ENCODE measurements around the gene CABYR. TPM values are rescaled to one million over a fixed set of nuclear protein-coding genes. Genes with fewer than 3 reads are reported as not detected.
A peak's percentile ranks its signal among the peaks of the same experiment; 100 is the strongest.

The CABYR gene
- total RNA-seq, 2 experiments from 2014 or later: 0.76 to 1.2 TPM

DNA sequence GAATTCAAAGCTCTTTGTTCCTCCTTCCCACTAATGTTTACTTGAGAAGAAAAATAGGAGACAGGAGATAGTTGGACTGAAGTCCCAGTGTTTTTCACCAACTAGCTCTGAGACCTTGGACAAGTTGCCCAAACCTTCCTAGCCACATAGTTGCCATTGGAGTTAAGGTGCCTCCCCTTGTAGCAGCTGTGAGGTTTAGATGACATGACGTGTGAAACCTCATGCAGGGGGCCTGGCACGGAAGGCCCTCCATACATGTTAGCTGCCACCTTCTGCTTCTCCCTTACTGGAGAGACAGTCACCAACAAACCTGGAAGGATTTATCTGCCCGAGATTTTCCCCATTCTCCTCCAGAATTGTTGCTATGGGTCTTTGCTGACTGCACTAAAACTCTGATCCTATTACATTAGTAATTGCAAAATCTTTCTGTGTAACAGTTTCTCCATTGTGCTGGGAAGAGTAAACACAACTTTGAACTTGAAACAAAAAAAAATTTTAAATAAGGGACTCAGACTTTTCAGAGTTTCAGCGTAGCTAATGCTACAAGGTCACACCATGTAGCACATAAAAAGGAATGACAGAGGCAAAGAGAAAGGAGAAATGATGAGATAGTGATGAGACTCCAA lies 23.8 kb upstream of the CABYR start:
- no peak overlapping the region for H3K4me3 Mint-ChIP-seq
- H3K4me1 Mint-ChIP-seq: peaks cover 36% of the 10 kb centered on the region

GRCh38 chr18:24115628-24116027 lies 23.2 kb upstream of the CABYR start:
- Mint-ChIP-seq H3K36me3 (peaks cover 27% of the 10 kb centered on the region), H3K4me1 (peaks cover 36% of the 10 kb centered on the region), H3K4me3 (no peak overlapping the region), H3K27me3 (no peaks in the 10 kb centered on the region), H3K9me3 (ENCODE audit: low read depth) (no peaks in the 10 kb centered on the region), H3K27ac (peak overlapping the region; percentile 64)
- CTCF ChIA-PET: interaction anchor here (1.1 to 1.7 kb wide), 7 partner anchors 19 to 291 kb away, joined by 3 to 7 read pairs (median 4); no protein-coding TSS in a partner anchor
- DNase-seq (no peak), ATAC-seq (no peak)

More for the DNA sequence above, 23.8 kb upstream of the CABYR start:
- CTCF ChIA-PET: interaction anchor here (1.2 to 1.7 kb wide), 6 partner anchors 34 to 291 kb away, joined by 3 to 7 read pairs (median 4); no protein-coding TSS in a partner anchor
- Mint-ChIP-seq H3K27me3 (no peaks in the 10 kb centered on the region), H3K27ac (peak overlapping the region; percentile 64), H3K9me3 (ENCODE audit: low read depth) (no peaks in the 10 kb centered on the region), H3K36me3 (peaks cover 22% of the 10 kb centered on the region)
- peak; percentile 48 for ATAC-seq
- DNase-seq: peak; percentile 63

- H3K9me3 Mint-ChIP-seq (ENCODE audit: low read depth): no peaks in the 10 kb centered on the region
- ATAC-seq: peak; percentile 79
- no peaks in the 10 kb centered on the region for H3K27me3 Mint-ChIP-seq
- DNase-seq: peak; percentile 84
- H3K36me3 Mint-ChIP-seq: peaks cover 37% of the 10 kb centered on the region
- CTCF ChIA-PET: interaction anchor here (0.7 to 1.5 kb wide), 7 partner anchors 31 to 307 kb away, joined by 3 to 6 read pairs (median 3); no protein-coding TSS in a partner anchor
- H3K4me1 Mint-ChIP-seq: peaks cover 27% of the 10 kb centered on the region
- no peak overlapping the region for H3K27ac Mint-ChIP-seq
- H3K4me3 Mint-ChIP-seq: no peak overlapping the region
Measured at GRCh38 chr18:24118750-24119577, 19.9 kb upstream of the CABYR start.

- Mint-ChIP-seq H3K4me3 (no peak overlapping the region), H3K36me3 (peaks cover 38% of the 10 kb centered on the region), H3K9me3 (ENCODE audit: low read depth) (no peaks in the 10 kb centered on the region), H3K4me1 (peaks cover 9% of the 10 kb centered on the region), H3K27ac (no peak overlapping the region), H3K27me3 (no peaks in the 10 kb centered on the region)
- CTCF ChIA-PET: no interaction called here
- DNase-seq (no peak), ATAC-seq (no peak)
Measured at GRCh38 chr18:24120676-24121075, 18.2 kb upstream of the CABYR start.

DNA sequence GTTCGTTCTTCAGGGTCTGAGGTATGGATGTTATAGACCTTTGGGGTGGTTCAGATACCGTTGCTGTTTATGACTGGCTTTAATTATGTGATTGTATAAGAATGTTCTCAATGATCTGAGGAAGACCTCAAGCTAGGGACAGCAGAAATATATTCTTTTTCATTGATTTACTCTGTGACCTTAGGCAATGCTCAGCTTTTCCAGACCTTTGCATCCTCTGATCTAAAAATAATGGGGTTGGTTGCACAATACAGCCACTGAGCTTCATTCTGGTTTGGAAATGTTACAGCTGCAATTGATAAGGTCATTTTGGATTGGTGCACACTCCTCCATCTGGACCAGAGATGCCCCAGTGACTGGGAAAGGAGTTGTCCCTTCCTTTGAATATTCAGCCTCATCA lies 17.2 kb upstream of the CABYR start:
- Mint-ChIP-seq H3K4me1 (peaks cover 5% of the 10 kb centered on the region), H3K27me3 (no peaks in the 10 kb centered on the region), H3K4me3 (no peak overlapping the region), H3K9me3 (ENCODE audit: low read depth) (no peaks in the 10 kb centered on the region), H3K27ac (no peak overlapping the region), H3K36me3 (peaks cover 32% of the 10 kb centered on the region)
- no peak for DNase-seq
- ATAC-seq: no peak
- CTCF ChIA-PET: interaction anchor here (0.6 to 1.0 kb wide), 2 partner anchors 11 to 76 kb away, joined by 3 read pairs; no protein-coding TSS in a partner anchor

GRCh38 chr18:24126155-24126961 lies 12.5 kb upstream of the CABYR start:
- Mint-ChIP-seq H3K27ac (no peak overlapping the region), H3K4me1 (no peaks in the 10 kb centered on the region)
- CTCF ChIA-PET: no interaction called here

DNA sequence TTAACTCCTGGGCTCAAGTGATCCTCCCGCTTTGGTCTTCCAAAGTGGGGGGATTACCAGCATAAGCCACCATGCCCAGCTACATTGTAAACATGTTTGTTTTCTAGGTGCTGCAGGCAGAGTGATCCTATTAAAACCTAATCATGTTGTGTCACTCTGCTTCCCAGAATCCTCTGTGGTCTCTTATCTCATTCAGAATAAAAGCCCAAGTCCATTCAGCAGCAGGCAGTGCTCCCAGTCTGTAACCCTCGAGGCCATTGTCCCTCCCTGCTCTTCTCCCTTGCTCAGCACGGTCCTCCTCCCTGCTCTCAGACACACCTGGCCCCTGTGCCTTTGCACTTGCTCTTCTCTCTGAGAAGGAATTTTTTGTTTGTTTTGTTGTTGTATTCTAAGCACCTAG lies 11.1 kb upstream of the CABYR start:
- no peak overlapping the region for H3K4me3 Mint-ChIP-seq
- ATAC-seq (no peak), DNase-seq (no peak)
- H3K4me1 Mint-ChIP-seq: no peaks in the 10 kb centered on the region
- H3K9me3 Mint-ChIP-seq (ENCODE audit: low read depth): no peaks in the 10 kb centered on the region
- peaks cover 43% of the 10 kb centered on the region for H3K36me3 Mint-ChIP-seq
- CTCF ChIA-PET: interaction anchor here (1.1 kb wide), 1 partner anchor 11 kb away, joined by 4 read pairs; the partner anchor contains the start of gene CABYR
- no peak overlapping the region for H3K27ac Mint-ChIP-seq
- H3K27me3 Mint-ChIP-seq: no peaks in the 10 kb centered on the region

More at GRCh38 chr18:24126155-24126961, 12.5 kb upstream of the CABYR start:
- ATAC-seq (no peak), DNase-seq (no peak)
- H3K9me3 Mint-ChIP-seq (ENCODE audit: low read depth): no peaks in the 10 kb centered on the region
- H3K27me3 Mint-ChIP-seq: no peaks in the 10 kb centered on the region
- H3K4me3 Mint-ChIP-seq: no peak overlapping the region
- H3K36me3 Mint-ChIP-seq: peaks cover 41% of the 10 kb centered on the region

DNA sequence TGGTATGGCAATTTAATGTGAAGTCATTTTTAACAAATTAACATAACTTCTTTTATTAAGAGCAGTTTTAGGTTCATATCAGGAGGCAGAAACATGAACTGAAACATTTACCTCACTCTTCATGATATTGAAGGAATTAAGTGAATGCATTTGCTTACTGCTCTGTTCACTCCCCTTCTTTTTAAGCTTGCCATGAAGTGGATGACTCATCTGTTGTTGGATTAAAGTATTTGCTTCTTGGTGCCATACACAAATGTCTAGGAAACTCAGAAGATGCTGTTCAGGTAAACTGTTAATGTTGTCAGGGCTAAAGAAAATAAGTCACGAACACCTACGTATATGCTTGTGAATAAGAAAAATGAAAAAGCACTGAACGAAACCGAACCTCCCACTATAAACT lies 10.2 kb upstream of the CABYR start:
- no peaks in the 10 kb centered on the region for H3K9me3 Mint-ChIP-seq (ENCODE audit: low read depth)
- H3K36me3 Mint-ChIP-seq: peaks cover 48% of the 10 kb centered on the region
- H3K4me3 Mint-ChIP-seq: no peak overlapping the region
- DNase-seq: no peak
- H3K27me3 Mint-ChIP-seq: no peaks in the 10 kb centered on the region
- no peak overlapping the region for H3K27ac Mint-ChIP-seq
- ATAC-seq: no peak
- no peaks in the 10 kb centered on the region for H3K4me1 Mint-ChIP-seq
- CTCF ChIA-PET: interaction anchor here (1.1 kb wide), 1 partner anchor 10 kb away, joined by 4 read pairs; the partner anchor contains the start of gene CABYR

- no peak overlapping the region for H3K27ac Mint-ChIP-seq
- CTCF ChIA-PET: no interaction called here
Measured at GRCh38 chr18:24130494-24130893, 8.4 kb upstream of the CABYR start.

GRCh38 chr18:24136967-24137373 lies 1.9 kb upstream of the CABYR start:
- CTCF ChIA-PET: no interaction called here
- peaks cover 28% of the 10 kb centered on the region for H3K27me3 Mint-ChIP-seq
- H3K36me3 Mint-ChIP-seq: peaks cover 31% of the 10 kb centered on the region
- H3K4me1 Mint-ChIP-seq: peaks cover 29% of the 10 kb centered on the region
- ATAC-seq (peak; percentile 20), DNase-seq (no peak)
- H3K9me3 Mint-ChIP-seq (ENCODE audit: low read depth): no peaks in the 10 kb centered on the region
- no peak overlapping the region for H3K4me3 Mint-ChIP-seq
- no peak overlapping the region for H3K27ac Mint-ChIP-seq

More at GRCh38 chr18:24130494-24130893, 8.4 kb upstream of the CABYR start:
- H3K9me3 Mint-ChIP-seq (ENCODE audit: low read depth): no peaks in the 10 kb centered on the region
- H3K36me3 Mint-ChIP-seq: peaks cover 46% of the 10 kb centered on the region
- no peak for ATAC-seq
- H3K4me3 Mint-ChIP-seq: no peak overlapping the region
- no peak for DNase-seq
- H3K27me3 Mint-ChIP-seq: no peaks in the 10 kb centered on the region
- no peaks in the 10 kb centered on the region for H3K4me1 Mint-ChIP-seq

DNA sequence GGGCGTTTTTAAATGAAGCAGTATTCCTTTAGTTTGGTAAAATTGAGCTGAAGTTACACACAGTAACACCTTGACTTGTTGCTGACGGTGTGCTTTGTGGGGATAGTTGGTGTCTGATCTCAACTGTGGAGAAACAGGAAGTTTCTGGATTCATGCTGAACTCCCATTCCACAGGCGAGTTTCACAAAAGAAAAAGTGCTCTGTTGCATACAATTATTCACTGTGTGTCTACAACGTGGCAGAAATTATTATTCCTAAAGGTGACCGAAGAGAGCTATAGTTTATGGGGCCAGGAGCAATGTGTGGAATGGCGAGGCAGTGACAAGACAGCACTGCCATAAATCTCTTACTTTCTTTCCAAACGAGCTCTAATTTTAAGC lies 463 bp upstream of the CABYR start:
- H3K36me3 Mint-ChIP-seq: peaks cover 20% of the 10 kb centered on the region
- ATAC-seq (peak; percentile 15), DNase-seq (no peak)
- no peaks in the 10 kb centered on the region for H3K9me3 Mint-ChIP-seq (ENCODE audit: low read depth)
- H3K27ac Mint-ChIP-seq: no peak overlapping the region
- peak overlapping the region; percentile 72 for H3K4me3 Mint-ChIP-seq
- H3K27me3 Mint-ChIP-seq: peaks cover 31% of the 10 kb centered on the region
- H3K4me1 Mint-ChIP-seq: peaks cover 29% of the 10 kb centered on the region
- CTCF ChIA-PET: interaction anchor here (0.8 to 1.2 kb wide), 3 partner anchors 10 to 226 kb away, joined by 3 to 4 read pairs (median 3); no protein-coding TSS in a partner anchor

GRCh38 chr18:24140697-24141096 lies 1.8 kb downstream of the CABYR start:
- no peak for DNase-seq
- Mint-ChIP-seq H3K4me1 (peaks cover 29% of the 10 kb centered on the region), H3K4me3 (no peak overlapping the region), H3K27me3 (peaks cover 50% of the 10 kb centered on the region), H3K27ac (no peak overlapping the region), H3K36me3 (peaks cover 9% of the 10 kb centered on the region), H3K9me3 (ENCODE audit: low read depth) (no peaks in the 10 kb centered on the region)
- CTCF ChIA-PET: no interaction called here
- no peak for ATAC-seq

GRCh38 chr18:24142376-24142775 lies 3.5 kb downstream of the CABYR start:
- Mint-ChIP-seq H3K4me3 (no peak overlapping the region), H3K9me3 (ENCODE audit: low read depth) (no peaks in the 10 kb centered on the region), H3K4me1 (peaks cover 16% of the 10 kb centered on the region), H3K36me3 (peaks cover 2% of the 10 kb centered on the region), H3K27ac (no peak overlapping the region), H3K27me3 (peaks cover 64% of the 10 kb centered on the region)
- CTCF ChIA-PET: no interaction called here
- ATAC-seq (no peak), DNase-seq (no peak)
